Endometrial microvascular endothelial cells (primary cell): ENCODE measurements around the gene MB. TPM values are rescaled to one million over a fixed set of nuclear protein-coding genes. Genes with fewer than 3 reads are reported as not detected.
"Not testable (repeated sequence)": the region's sequence is repeated elsewhere in the genome, so short reads cannot be mapped to it uniquely, and the experiment has no call there.

Experiments
- in situ Hi-C: cut with HindIII; loops from 2 replicates; pipeline ENCODE4 v1.10.0; 2017; ENCODE audit warnings: low sequenced_read_pairs, low pct_unique_long_range_greater_than_20kb; ENCODE audit errors: inconsistent ontology term
- total RNA-seq: library from RNA; depleted of rRNA; stranded (reverse); fragments of >200 nt; gene quantifications from one replicate; pipeline ENCODE4 v1.2.3, GENCODE V29; 2015; ENCODE audit errors: inconsistent ontology term

MB gene
- total RNA-seq, 1 donor from 2014 or later, result not detected

- in situ Hi-C loops, result loop anchor here (25.0 kb wide), 1 partner anchor 96 kb away; no protein-coding TSS in a partner anchor
Measured at GRCh38 chr22:35641494-35642120, 24.5 kb upstream of the MB start.

DNA sequence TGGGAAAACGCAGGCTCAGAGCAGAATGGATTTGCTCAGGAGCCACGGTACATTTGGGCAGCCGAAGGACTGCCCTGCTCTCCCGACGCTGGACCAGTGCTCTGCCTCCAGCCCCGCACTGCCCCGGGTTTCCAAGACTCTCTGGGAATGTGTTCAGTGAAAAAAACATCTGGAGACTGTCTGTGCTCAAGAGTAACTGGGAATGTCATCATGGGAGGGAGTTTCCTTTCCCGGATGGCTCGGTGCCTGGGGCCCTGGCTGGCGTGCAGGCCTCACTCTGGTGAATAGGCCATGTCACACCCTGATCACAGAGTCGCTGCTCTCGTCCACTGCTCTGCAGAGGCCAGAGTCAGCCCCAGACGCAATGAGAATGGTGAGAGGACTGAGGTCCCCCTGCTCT, 21.3 kb upstream of the MB start:
- in situ Hi-C loops, result loop anchor here (25.0 kb wide), 1 partner anchor 99 kb away; no protein-coding TSS in a partner anchor

DNA sequence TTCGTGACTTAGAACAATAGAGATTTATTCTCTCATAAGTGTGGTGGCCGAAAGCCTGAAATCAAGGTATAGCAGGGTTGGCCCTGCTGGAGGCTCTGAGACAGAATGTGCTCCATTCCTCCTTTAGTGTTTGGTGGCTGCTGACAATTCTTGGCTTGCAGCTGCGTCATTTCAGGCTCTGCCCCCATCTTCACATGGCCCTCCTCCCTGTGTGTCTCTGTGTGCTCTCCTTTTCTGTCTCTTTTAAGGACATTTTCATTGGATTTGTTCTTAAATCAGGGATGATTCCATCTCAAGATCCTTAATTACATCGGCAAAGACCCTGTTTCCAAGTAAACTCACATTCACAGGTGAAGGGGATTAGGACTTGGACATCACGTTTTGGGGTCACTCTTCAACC, 20.9 kb upstream of the MB start:
- in situ Hi-C loops, result loop anchor here (25.0 kb wide), 1 partner anchor 99 kb away; no protein-coding TSS in a partner anchor

DNA sequence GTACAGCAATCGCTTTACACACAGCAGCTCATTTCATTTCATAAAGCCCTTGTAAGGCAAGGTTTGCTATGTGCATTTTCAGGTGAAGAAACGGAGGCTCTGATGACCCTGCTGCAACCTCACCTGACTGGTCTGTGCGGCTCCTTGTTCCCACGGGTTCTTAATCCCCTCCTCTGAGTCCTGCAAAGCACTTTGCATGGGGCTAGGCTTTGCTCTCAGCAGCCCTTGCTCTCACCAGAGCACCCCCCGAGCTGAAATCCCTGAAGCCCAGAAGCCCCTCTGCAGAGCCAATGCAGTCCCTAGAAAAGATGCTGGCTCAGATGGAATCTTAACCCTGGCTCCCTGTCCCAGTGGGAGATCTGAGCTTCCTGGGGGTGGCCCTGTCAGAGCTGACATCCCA, 20.1 kb upstream of the MB start:
- in situ Hi-C loops, result loop anchor here (25.0 kb wide), 1 partner anchor 100 kb away; no protein-coding TSS in a partner anchor

DNA sequence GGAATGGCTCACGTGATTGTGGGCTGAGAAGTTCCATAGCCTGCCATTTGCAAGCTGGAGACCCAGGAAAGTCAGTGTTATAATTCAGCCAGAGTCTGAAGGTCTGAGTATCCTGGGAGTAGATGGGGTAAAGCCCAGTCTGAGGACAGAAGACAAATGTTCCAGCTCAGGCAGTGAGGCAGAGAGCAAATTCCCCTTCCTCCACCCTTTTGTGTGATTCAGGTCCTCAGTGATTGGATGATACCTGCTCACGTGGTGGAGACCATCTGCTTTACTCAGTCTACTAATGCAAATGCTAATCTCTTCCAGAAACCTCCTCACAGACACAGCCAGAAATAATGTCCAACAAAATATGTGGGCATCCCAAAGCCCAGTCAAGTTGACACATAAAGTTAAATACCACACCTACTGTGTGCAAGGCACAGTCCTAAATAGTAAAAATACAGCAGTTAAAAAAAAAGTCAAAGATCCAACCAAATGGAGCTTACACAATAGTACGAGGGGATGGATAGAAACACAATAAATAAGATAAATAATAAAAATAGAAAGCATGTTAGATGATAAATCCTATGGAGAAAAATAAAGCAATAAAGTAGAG, 17.9 kb upstream of the MB start:
- in situ Hi-C loops, result loop anchor here (25.0 kb wide), 1 partner anchor 102 kb away; no protein-coding TSS in a partner anchor

DNA sequence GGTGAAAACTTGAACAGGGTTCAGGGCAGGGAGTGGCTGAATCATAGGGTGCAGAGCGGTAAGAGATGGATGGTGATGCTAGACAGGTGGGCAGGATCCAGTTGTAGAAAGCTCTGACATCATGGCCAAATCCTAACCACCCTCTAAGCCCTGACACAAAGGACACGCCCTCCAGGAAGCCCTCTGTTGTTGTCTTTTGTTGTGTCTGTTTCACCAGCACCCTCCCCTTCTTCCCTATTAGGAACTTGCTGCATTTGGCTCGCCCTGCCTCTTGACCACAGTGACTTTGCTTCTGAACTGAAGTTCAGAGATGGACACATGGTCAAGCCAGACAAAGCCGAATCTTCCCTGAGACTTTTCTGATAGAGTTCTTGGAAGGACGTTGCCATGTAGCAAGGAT, 16.9 kb upstream of the MB start:
- in situ Hi-C loops, result loop anchor here (25.0 kb wide), 1 partner anchor 103 kb away; no protein-coding TSS in a partner anchor

DNA sequence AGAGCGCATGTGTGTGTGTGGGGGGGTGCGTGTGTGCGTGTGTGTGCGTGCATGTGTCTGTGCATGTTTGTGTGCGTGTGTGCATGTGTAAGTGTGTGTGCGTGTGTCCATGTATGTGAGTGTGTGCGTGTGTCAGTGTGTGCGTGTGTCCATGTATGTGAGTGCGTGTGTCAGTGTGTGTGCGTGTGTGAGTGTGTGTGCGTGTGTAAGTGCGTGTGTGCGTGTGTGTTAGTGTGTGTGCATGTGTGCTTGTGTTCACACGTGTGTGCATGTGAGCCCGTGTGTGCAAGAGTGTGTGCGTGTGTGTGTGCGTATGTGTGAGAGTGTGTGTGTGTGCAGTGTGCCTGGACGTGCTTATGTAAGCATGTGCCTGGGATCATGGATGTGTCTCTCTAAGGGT, 16.4 kb upstream of the MB start:
- in situ Hi-C loops, result loop anchor here (25.0 kb wide), 1 partner anchor 104 kb away; no protein-coding TSS in a partner anchor

GRCh38 chr22:35632935-35633334, 15.8 kb upstream of the MB start:
- in situ Hi-C loops, result loop anchor here (25.0 kb wide), 1 partner anchor 104 kb away; no protein-coding TSS in a partner anchor

- in situ Hi-C loops, result loop anchor here (25.0 kb wide), 1 partner anchor 106 kb away; no protein-coding TSS in a partner anchor
Measured at GRCh38 chr22:35631597-35631996, 14.5 kb upstream of the MB start.

DNA sequence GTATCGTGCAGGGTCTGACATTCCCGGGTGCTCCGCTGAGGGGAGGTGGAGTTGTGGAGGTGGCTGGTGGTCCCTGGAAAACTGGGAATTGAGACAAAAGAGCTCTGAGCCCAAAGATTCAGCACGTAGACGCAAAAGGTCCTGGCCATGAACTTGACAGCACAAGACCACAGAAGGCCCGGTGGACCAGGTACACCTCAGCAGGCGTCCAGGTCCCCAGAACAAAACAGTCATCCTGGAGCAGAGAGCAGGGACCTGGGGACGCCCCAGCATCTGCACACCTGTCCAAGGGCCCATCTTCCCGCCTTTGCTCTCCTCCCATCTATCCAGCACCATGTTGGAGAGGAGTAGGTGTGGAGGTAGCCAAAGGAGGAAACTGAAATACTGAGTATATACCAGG, 13.8 kb upstream of the MB start:
- in situ Hi-C loops, result loop anchor here (25.0 kb wide), 1 partner anchor 106 kb away; no protein-coding TSS in a partner anchor

DNA sequence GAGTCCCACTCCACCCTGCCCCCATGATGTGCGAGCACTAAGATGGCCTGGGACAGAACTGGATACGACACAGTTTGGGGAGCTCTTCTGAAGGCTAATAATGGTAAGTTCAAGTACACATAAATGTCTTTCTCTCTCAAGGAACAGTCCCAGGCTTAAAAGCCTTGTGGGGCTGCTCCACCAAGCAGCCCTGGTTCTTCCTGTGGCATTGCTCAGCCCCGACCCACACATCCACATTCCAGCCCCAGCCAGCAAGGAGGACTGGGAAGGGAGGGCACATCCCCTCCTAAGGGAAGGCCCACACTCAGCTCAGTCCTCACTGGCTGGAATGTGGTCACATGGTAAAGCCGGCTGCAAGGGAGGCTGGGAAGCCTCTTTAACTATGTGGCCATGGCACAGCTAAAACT, 13.3 kb upstream of the MB start:
- in situ Hi-C loops, result loop anchor here (25.0 kb wide), 1 partner anchor 107 kb away; no protein-coding TSS in a partner anchor

DNA sequence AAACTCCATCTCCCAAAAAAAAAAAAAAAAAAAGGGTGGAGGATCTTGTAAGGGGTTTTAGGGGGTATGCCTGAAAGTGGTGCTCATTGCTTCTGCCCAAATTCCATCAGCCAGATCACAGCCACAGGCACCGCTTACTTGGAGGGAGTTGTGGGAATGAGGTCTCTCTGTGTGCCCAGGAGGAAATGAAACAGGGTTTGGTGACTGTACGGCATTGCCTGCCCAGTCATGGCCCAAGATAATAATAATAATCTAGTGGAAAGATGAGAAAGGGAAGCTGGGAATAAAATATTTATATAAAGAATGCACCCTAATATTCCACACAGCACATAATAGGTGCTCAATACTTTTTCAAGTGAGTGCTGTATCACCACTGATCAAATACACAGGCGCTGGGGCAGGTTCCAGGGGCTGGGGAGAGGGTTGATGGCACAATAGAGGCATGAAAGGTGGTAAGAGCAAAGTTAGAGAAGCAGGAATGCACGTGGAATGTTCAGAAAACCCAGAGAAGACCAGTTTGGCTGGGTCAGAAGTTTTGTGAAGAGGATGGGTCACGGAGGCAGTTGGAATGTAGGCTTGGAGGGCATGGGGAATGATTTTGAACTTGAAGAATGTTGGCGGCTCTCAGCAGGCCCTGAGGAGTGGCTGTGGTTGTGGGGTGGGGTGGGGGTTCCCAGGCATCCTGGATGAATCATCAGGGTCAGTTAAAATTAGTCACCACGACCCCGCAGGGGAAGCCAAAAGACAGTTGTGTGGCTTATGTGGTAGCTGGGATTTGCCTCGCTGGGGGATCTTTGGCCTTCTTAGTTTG, 12.5 kb upstream of the MB start:
- in situ Hi-C loops, result loop anchor here (25.0 kb wide), 1 partner anchor 108 kb away; no protein-coding TSS in a partner anchor

DNA sequence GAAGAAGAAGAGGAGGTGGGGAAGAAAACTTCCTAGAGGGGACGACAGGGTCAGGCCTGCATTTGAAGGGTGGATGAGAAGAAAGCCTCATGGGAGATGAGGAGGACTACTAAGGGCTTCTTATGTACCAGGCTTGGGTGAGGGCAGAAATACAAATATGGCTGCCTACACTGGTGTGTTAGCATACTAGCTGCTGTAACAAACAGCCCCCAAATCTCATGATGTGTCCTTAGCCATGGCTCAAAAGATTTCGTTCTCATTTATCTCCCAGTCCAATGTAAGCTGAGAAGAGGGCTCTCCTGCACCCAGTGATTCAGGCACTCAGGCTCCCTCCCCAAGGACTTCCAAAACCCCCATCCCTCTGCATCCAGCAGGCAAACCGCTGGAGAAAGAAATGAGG, 11.6 kb upstream of the MB start:
- in situ Hi-C loops, result loop anchor here (25.0 kb wide), 1 partner anchor 109 kb away; no protein-coding TSS in a partner anchor

DNA sequence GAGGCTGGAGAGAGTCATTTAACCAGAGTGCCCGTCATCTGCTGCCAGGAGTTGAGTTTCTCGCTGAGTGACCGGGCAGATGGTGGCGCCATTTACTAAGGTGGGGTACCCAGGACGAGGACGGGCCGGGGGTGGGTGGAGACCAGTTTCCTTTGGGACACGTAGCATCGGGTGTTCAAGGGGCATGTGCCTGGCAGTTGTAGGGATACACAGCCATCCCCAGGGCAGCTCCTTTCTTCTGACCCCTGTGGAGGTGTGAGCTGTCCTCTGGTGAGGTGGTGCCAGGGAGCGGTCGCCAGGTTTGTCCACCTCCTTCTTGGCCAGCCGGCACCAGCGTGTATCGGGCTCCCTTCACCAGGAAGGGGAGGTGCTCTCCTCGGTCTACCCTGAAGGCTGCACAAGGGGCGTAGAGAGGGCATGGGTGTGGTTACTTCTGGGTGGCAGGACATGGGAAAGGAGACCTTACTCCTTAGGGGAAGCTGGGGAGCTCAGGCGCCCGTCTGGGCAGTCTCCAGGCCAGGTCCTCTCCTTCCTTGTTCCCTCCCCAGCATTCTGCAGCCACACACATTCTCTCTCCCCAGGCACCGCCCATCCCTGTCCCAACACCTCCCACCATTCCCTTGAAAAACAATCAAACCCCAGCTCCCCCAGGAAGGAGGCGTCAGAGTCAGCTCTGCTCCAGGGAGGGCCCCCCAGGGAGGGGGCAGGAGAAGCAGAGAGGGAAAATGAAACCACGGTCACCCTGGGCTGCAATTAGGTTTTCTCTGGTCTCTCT, 10.3 kb upstream of the MB start:
- in situ Hi-C loops, result loop anchor here (25.0 kb wide), 1 partner anchor 110 kb away; no protein-coding TSS in a partner anchor

- in situ Hi-C loops, result loop anchor here (25.0 kb wide), 1 partner anchor 111 kb away; no protein-coding TSS in a partner anchor
Measured at GRCh38 chr22:35625763-35626432, 8.8 kb upstream of the MB start.

DNA sequence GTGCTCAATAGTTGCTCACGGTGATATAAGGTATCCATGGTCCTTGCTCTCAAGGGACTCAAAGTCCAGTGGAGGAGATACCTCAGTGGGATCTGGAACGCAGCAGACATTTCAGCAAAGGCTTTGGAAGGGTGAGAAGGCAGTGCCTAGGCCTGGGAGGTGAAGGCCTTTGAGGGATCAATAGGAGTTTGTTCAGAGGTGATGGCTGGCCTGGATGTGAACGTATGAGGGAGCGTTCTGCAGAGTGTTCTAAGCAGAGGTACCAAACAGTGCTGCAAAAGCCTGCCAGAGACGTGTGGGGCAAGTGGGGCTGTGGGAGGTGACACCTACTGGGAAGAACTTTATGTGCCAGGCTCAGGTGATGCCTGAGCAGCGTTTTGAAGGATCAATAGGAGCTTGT, 7.4 kb upstream of the MB start:
- in situ Hi-C loops, result no loop called here

GRCh38 chr22:35623885-35624284, 6.8 kb upstream of the MB start:
- in situ Hi-C loops, result not testable (repeated sequence)
